ENCODE data around the gene CYB5A. TPM values are rescaled to one million over a fixed set of nuclear protein-coding genes. Genes with fewer than 3 reads are reported as not detected.

Gene CYB5A
- total RNA-seq, 4 donors from 2014 or later, result 45.7 to 95.3 (median 64.5) TPM

- 93 to 95% methylated on average over 3 of the region's 3 CpGs for WGBS, 2 donors
- Histone ChIP-seq H3K27ac (no peak overlapping the region), H3K27me3 (no peaks in the 10 kb centered on the region), H3K9me3 (no peaks in the 10 kb centered on the region), H3K4me3 (replicated peaks in 1 of 3) (no peak overlapping the region), H3K36me3 (no peaks in the 10 kb centered on the region), H3K4me1 (no peaks in the 10 kb centered on the region)
- intact Hi-C loops (cut with DNase I), result no loop called here
- TF ChIP-seq POLR2A (IDR thresholded peaks at IDR 0.05), result no peak
- no peak for TF ChIP-seq CTCF (IDR thresholded peaks at IDR 0.05)
- no peak for DNase-seq
Observed at GRCh38 chr18:74213429-74213828, 78.3 kb downstream of the CYB5A start.

GRCh38 chr18:74204526-74205152, 87.1 kb downstream of the CYB5A start:
- intact Hi-C loops (cut with DNase I), result no loop called here
- no peak for DNase-seq
- WGBS, 2 donors, result 66 to 83% methylated on average over 5 of the region's 5 CpGs

GRCh38 chr18:74203811-74204210, 88.0 kb downstream of the CYB5A start:
- H3K4me1 ChIP-seq, result no peaks in the 10 kb centered on the region
- no peaks in the 10 kb centered on the region for H3K9me3 ChIP-seq
- H3K27ac ChIP-seq, result no peak overlapping the region
- no peak overlapping the region for H3K4me3 ChIP-seq (replicated peaks in 1 of 3)
- intact Hi-C loops (cut with DNase I), result no loop called here
- H3K36me3 ChIP-seq, result no peaks in the 10 kb centered on the region
- no peak for DNase-seq
- TF ChIP-seq POLR2A (IDR thresholded peaks at IDR 0.05) (no peak), CTCF (IDR thresholded peaks at IDR 0.05) (no peak)
- no peaks in the 10 kb centered on the region for H3K27me3 ChIP-seq
- 50 to 70% methylated on average over 7 of the region's 7 CpGs for WGBS, 2 donors

More at GRCh38 chr18:74204526-74205152, 87.1 kb downstream of the CYB5A start:
- H3K36me3 ChIP-seq, result no peaks in the 10 kb centered on the region
- H3K9me3 ChIP-seq, result no peaks in the 10 kb centered on the region
- no peaks in the 10 kb centered on the region for H3K27me3 ChIP-seq
- H3K4me1 ChIP-seq, result no peaks in the 10 kb centered on the region
- no peak overlapping the region for H3K27ac ChIP-seq
- TF ChIP-seq CTCF (IDR thresholded peaks at IDR 0.05), result no peak
- no peak overlapping the region for H3K4me3 ChIP-seq (replicated peaks in 1 of 3)

Small RNA genes lying within 50 kb of the gene (small RNA-seq; reads per million reads assigned to genes)
- not detected for gene RN7SL551P

Other genes starting within 250 kb of the CYB5A start
- 1 to 10 TPM in 1 of 4 donors, under 1 TPM in 3; 0.54 to 1.9 (median 0.72) TPM for gene FBXO15, start 144.1 kb downstream of the CYB5A start, total RNA-seq
- gene TIMM21, start 143.4 kb downstream of the CYB5A start, total RNA-seq, result 10 to 100 TPM; 18.2 to 47.0 (median 27.9) TPM
- not detected for gene C18orf63, start 23.9 kb upstream of the CYB5A start, total RNA-seq
- not detected for gene DIPK1C, start 165.3 kb upstream of the CYB5A start, total RNA-seq
- gene CNDP2, start 204.4 kb upstream of the CYB5A start, total RNA-seq, result 100 to 1,000 TPM; 249 to 437 (median 301) TPM
- 1 to 10 TPM in 1 of 4 donors, under 1 TPM in 1, not detected in 2; 0.25 to 1.0 TPM for gene CNDP1, start 242.5 kb upstream of the CYB5A start, total RNA-seq

Data from thyroid gland (tissue), 4 donors.